HG02623 (cell line): ENCODE data around the gene CYS1.
"Not testable (repeated sequence)": the region's sequence is repeated elsewhere in the genome, so short reads cannot be mapped to it uniquely, and the experiment has no call there.

Experiments
- ATAC-seq: cut with Tn5 transposase; IDR thresholded peaks from one replicate; pipeline ENCODE4 v1.9.1; 2021; ENCODE audit warnings: moderate library complexity; ENCODE audit not compliant: unreplicated experiment

CYS1 gene

DNA sequence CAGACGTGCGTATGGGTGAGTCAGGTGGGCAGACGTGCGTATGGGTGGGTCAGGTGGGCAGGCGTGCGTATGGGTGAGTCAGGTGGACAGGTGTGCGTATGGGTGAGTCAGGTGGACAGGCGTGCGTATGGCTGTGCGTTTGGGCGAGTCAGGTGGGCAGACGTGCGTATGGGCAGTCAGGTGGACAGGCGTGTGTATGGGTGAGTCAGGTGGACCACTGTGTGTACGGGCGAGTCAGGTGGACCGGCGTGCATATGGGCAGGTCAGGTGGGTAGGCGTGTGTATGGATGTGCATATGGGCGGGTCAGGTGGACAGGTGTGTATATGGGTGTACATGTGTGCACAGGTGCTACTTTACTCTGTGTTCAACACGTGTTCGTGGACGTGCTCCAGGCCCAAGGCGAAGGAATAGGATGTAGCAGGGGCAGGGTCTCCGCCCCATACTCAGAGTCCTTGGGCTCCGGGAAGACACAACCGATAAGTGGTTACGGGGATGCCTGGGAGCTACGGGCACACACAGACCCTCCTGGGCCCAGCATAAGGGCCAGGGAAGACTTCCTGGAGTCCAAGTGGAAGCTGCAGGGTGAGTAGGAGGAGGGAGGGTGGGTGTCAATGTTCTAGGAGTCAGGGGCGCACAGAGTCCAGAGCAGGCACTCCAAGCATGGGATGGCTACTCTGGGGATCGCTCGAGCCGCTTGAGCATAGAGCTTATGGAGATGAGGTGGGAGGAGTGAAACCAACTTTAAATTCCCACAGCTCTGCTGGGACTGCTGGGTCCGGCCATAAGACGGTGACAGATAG, 64.0 kb downstream of the CYS1 start:
- no peak for ATAC-seq

DNA sequence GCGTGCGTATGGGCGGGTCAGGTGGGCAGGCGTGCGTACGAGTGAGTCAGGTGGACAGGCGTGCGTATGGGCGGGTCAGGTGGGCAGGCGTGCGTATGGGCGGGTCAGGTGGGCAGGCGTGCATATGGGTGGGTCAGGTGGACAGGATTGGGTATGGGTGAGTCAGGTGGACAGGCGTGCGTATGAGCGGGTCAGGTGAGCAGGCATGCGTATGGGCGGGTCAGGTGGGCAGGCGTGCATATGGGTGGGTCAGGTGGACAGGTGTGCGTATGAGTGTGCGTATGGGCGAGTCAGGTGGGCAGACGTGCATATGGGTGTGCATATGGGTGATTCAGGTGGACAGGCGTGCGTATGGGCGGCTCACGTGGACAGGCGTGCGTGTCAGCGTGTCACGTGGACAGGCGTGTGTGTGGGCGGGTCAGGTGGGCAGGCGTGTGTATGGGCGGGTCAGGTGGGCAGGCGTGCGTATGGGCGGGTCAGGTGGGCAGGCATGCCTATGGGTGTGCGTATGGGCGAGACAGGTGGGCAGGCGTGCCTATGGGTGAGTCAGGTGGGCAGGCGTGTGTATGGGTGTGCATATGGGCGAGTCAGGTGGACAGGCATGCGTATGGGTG, 64.7 kb downstream of the CYS1 start:
- ATAC-seq = not testable (repeated sequence)

DNA sequence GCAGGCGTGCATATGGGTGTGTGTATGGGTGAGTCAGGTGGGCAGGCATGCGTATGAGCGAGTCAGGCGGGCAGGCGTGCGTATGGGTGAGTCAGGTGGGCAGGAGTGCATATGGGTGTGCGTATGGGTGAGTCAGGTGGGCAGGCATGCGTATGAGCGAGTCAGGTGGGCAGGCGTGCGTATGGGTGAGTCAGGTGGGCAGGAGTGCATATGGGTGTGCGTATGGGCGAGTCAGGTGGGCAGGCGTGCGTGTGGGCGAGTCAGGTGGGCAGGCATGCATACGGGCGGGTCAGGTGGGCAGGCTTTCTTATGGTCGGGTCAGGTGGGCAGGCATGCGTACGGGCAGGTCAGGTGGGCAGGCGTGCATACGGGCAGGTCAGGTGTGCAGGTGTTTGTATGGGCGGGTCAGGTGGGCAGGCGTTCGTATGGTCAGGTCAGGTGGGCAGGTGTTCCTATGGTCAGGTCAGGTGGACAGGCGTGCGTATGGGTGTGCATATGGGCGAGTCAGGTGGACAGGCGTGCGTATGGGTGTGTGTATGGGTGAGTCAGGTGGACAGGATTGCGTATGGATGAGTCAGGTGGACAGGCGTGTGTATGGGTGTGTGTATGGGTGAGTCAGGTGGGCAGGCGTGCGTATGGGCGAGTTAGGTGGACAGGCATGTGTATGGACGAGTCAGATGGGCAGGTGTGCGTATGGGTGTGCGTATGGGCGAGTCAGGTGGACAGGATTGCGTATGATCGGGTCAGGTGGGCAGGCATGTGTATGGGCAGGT, 65.6 kb downstream of the CYS1 start:
- no peak for ATAC-seq

DNA sequence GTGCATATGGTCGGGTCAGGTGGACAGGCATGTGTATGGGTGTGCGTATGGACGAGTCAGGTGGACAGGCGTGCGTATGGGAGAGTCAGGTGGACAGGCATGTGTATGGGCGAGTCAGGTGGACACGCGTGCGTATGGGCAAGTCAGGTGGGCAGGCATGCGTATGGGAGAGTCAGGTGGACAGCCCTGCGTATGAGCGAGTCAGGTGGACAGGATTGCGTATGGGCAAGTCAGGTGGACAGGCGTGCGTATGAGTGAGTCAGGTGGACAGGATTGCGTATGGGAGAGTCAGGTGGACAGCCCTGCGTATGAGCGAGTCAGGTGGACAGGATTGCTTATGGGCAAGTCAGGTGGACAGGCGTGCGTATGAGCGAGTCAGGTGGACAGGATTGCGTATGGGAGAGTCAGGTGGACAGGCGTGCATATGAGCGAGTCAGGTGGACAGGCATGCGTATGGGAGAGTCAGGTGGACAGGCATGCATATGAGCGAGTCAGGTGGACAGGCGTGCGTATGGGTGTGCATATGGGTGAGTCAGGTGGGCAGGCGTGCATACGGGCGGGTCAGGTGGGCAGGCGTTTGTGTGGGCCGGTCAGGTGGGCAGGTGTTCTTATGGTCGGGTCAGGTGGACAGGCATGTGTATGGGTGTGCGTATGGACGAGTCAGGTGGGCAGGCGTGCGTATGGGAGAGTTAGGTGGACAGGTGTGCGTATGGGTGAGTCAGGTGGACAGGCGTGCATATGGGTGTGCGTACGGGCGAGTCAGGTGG, 66.4 kb downstream of the CYS1 start:
- not testable (repeated sequence) for ATAC-seq

DNA sequence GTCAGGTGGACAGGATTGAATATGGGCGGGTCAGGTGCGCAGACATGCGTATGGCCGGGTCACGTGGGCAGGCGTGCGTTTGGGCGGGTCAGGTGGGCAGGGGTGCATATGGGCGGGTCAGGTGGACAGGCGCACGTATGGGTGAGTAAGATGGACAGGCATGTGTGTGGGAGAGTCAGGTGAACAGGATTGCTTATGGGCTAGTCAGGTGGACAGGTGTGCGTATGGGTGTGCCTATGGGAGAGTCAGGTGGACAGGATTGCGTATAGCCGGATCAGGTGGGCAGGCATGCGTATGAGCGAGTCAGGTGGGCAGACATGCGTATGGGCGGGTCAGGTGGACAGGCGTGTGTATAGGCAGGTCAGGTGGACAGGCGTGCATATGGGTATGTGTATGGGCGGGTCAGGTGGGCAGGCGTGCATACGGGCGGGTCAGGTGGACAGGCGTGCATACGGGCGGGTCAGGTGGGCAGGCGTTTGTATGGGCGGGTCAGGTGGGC, 67.2 kb downstream of the CYS1 start:
- no peak for ATAC-seq

DNA sequence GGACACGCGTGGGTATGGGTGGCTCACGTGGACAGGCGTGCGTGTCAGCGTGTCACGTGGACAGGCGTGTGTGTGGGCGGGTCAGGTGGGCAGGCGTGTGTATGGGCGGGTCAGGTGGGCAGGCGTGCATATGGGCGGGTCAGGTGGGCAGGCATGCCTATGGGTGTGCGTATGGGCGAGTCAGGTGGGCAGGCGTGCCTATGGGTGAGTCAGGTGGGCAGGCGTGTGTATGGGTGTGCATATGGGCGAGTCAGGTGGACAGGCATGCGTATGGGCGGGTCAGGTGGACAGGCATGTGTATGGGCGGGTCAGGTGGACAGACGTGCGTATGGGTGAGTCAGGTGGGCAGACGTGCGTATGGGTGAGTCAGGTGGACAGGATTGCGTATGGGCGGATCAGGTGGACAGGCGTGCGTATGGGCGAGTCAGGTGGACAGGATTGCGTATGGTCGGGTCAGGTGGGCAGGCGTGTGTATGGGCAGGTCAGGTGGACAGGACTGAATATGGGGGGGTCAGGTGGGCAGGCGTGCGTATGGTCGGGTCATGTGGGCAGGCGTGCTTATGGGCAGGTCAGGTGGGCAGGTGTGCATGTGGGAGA, 67.7 kb downstream of the CYS1 start:
- not testable (repeated sequence) for ATAC-seq

DNA sequence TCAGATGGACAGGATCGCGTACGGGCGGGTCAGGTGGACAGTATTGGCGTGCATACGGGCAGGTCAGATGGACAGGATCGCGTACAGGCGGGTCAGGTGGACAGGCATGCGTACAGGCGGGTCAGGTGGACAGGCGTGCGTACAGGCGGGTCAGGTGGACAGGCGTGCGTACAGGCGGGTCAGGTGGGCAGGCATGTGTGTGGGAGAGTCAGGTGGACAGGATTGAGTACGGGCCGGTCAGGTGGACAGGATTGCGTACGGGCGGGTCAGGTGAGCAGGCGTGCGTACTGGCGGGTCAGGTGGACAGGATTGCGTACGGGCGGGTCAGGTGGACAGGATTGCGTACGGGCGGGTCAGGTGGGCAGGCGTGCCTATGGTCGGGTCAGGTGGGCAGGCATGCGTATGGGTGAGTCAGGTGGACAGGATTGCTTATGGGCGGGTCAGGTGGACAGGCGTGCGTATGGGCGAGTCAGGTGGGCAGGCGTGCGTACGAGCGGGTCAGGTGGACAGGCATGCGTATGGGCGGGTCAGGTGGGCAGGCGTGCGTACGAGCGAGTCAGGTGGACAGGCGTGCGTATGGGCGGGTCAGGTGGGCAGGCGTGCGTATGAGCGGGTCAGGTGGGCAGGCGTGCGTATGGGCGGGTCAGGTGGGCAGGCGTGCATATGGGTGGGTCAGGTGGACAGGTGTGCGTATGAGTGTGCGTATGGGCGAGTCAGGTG, 68.4 kb downstream of the CYS1 start:
- not testable (repeated sequence) for ATAC-seq

DNA sequence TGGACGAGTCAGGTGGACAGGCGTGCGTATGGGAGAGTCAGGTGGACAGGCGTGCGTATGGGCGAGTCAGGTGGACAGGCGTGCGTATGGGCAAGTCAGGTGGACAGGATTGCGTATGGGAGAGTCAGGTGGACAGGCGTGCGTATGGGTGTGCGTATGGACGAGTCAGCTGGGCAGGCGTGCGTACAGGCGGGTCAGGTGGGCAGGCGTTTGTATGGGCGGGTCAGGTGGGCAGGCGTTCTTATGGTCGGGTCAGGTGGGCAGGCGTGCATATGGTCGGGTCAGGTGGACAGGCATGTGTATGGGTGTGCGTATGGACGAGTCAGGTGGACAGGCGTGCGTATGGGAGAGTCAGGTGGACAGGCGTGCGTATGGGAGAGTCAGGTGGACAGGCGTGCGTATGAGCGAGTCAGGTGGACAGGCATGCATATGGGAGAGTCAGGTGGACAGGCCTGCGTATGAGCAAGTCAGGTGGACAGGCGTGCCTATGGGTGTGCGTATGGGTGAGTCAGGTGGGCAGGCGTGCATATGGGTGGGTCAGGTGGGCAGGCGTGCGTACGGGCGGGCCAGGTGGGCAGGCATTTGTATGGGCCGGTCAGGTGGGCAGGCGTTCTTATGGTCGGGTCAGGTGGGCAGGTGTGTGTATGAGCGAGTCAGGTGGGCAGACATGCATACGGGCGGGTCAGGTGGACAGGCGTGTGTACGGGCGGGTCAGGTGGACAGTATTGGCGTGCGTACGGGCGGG, 69.2 kb downstream of the CYS1 start:
- ATAC-seq = not testable (repeated sequence)

DNA sequence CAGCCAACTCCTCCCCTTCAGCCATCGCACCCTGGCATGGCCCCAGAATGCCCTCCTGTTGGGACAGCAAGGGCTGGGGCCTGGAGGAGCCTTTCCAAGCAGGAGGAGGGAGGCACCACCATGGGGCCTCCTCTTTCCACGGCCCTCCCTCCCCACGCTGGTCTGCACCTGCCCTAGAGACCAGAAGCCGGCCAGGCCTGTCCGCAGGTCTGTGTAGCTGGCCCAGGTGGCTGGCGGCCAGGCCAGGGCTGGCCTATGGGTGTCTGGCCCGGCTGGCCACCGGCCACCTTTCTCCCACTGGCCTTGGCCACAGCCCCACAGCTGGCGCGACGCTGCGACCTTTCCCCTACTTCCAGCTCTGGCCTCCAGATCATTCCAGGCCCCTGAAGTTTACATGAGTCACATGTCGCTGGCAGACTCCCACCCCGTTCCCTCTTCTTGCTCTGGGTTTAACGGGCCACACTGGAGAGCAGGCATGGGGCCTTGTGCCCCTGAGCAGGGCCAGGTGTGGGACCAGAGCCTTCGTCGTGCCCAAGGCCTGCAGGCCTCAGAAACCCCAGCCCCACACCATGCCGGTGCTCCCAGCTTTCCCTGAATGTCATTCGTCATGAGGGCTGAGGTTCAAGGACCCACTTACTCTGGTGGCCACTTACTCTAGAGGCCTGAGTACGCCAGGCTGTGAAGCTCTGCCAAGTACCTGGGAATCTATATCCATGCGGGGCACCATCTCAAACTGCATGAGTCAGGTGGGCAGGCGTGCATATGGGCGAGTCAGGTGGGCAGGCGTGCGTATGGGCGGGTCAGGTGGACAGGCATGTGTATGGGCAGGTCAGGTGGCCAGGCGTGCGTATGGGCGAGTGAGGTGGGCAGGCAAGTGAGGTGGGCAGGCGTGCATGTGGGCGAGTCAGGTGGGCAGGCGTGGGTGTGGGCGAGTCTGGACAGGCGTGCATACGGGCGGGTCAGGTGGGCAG, 70.1 kb downstream of the CYS1 start:
- ATAC-seq = no peak

DNA sequence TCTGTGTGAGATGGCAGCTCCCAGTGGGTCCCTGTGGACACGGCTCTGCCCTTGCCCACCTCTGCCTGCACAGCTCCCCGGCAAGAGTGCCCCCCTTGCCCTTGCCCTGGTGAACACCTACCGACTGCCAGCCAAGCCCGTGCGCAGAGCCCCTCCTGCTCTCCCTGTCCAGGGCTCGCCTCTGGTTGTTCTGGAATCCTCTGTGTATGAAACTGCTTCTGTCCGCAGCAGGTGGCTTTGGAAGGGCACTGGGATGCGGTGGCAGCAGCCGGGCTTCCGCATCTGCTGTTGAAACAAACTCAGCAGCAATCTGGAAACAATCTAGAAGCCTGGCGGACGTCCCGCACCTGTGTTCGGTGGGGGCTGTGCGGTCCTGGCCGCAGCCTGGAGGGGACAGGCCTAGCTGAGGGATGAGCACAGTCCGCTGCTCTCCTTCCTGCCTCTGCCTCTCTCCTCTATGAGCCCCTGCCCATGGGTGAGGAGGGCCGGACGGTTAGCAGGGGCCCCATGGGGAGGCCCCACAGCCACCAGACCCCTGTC, 70.9 kb downstream of the CYS1 start:
- ATAC-seq = no peak

DNA sequence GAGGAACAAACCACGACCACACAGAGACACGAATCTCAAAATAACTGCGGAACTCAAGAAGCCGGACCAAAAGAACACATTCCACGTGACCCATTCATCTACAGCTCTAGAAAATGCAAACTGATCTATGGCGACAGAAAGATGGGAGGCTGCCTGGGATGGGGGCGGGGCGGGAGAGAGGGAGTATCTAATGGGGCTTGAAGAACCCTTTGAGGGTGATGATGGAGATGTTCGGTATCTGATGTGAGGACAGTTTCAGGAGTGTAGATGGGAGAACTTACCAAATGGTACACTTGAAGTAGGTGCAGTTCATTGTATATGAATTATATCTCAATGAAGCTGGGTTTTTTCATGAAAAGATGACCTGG, 71.4 kb downstream of the CYS1 start:
- ATAC-seq = no peak

DNA sequence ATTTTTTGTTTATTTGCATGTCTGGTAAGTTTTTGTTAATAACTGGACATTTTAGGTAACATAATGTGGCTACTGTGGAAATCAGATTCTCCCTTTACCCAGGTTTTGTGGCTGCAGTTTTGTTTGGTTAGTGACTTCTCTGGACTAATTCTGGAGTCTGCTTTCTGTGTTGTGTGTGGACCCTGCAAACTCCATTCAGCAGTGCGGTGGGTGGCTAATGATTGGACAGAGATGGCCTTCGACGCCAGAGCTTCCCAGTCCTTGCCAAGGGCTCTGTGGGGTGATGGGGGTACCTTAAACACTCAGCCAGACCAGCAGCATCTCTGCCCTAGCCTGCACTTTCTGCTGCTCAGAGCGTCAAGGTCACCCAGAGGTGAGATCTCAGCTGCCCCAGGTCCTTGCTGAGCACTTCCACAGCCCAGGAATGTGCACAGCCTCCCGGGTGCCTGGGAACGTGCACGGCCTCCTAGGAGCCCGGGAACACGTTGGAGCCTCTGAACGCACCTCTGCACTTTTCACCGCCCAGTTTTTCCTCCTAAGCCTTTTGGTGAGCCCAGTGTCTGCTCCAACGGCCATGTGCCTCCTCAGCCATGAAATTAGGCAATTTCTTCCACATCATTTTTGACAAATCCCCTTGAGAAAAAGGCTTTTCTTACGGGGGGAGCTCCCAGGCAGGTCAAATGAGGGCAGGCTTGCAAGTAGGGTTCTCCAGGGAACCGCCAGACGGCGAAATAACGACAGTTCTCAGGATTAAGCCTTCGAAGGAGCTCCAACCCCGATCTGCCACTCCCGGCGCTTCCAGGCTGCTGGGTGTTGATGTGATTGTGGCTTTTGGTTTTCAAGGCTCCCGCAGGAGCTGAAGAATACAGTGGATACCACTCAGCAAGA, 72.0 kb downstream of the CYS1 start:
- ATAC-seq = no peak

DNA sequence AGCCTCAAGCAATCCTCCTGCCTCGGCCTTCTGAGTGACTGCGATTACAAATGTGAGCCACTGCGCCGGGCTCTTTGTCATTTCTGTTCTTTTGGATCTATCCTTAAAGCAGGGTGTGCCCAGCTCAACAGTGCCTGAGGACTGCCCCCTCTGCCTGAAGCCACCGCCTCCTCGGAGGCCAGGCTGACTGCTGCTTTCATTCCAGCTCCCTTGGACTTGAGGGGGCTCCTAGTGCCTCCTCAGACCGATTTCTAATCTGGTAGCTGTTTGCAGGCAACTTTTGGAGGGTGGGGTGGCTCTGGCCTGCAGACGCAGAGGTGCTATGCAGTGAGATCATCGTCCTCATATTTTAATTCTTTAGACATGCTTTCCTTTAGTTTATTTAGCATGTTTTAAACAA, 72.8 kb downstream of the CYS1 start:
- ATAC-seq = no peak
